K562 treated with DMSO at 1 percent for 12 hours (cell line): ENCODE measurements around the gene GPR176. TPM values are rescaled to one million over a fixed set of nuclear protein-coding genes. Genes with fewer than 3 reads are reported as not detected.

Experiments
- total RNA-seq: library from RNA; unstranded; fragments of 300-600 nt; gene quantifications from 2 replicates; pipeline ENCODE4 v1.2.3, GENCODE V29; 2022; ENCODE audit not compliant: insufficient read depth

The GPR176 gene, protein sequence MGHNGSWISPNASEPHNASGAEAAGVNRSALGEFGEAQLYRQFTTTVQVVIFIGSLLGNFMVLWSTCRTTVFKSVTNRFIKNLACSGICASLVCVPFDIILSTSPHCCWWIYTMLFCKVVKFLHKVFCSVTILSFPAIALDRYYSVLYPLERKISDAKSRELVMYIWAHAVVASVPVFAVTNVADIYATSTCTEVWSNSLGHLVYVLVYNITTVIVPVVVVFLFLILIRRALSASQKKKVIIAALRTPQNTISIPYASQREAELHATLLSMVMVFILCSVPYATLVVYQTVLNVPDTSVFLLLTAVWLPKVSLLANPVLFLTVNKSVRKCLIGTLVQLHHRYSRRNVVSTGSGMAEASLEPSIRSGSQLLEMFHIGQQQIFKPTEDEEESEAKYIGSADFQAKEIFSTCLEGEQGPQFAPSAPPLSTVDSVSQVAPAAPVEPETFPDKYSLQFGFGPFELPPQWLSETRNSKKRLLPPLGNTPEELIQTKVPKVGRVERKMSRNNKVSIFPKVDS
- total RNA-seq, result 1.8 and 4.8 TPM in 2 replicates

DNA sequence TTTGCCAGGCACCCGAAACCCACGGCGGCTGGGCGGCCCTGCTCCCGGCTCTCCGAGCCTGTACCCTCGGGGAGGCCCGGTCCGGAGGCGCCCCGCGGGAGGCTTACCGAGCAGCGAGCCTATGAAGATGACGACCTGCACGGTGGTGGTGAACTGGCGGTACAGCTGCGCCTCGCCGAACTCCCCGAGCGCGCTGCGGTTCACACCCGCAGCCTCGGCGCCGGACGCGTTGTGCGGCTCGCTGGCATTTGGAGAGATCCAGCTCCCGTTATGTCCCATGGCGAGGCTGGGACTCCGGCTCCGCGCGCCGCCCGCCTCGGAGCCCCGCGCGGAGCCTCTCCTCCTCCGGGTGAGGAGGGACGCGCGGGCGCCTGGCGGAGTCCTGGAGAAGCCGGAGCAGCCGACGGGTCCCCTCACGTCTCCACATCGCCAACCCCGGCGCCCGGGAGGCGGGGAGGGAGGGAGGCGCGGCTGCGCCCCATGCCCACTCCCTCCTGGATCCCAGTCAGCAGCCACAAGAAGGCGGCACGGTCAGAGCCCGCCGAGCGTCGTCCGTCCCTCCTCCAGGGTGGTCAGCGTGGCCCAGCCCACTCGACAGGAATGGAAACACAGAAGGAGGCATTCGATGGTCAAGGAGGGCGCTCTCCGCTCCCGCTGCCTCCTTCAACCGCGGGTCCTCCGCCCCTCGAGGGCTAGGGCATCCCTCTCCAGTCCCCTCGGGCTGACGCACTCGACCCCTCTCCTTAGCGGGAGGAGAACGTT lies at the start of gene GPR176:
Gene GPR176 (minus strand): TSS at position 519 of the 762 bp plus-strand sequence. CDS start 240 bp downstream, at position 279.

DNA sequence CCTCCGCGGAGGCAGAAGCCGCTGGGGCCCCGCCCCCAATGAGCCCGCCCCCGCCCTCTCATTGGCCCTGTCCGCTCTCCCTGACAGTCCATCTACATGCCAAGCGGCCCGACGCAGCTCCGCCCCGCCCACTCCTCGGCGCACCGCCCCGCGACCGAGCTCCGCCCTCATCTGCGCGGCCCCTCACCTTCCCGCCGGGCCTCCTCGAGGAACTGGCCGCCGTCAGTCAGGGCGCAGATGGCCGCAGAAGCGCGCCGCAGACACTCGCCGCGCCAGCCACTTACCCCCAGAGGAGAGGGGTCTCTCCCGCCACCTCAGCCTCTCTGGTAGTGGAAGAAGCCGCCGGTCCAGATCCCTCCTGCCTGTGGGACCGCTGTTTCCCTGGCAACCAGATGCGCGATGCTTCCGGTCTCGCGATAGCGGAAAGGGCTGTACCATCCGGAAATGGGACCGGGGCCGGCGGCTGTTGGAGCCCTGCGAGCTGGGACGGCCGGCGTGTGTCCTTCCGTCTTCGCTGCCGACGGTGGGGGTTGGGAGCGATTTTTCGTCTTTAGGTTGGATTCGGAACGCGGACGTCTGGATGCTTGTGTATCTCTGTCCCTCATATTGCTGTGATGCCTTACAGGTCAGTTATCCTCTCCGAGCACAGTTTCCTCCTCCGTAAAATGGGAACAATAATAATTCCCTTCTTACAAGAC lies 137.5 kb downstream of the GPR176 start, which contains the start of gene FSIP1:
Gene FSIP1 (minus strand): TSS at position 401 of the 698 bp plus-strand sequence. CDS start 6,317 bp downstream, outside the sequence.

Other genes with a start within 250 kb of the GPR176 start
- gene FSIP1, start 137.4 kb downstream of the GPR176 start, total RNA-seq, result not detected in 2 replicates
- 19.0 and 42.4 TPM in 2 replicates for gene EIF2AK4, start 13.8 kb upstream of the GPR176 start, total RNA-seq
- gene SRP14, start 118.9 kb upstream of the GPR176 start, total RNA-seq, result 282 and 299 TPM in 2 replicates
- 11.8 and 20.0 TPM in 2 replicates for gene BMF, start 188.6 kb upstream of the GPR176 start, total RNA-seq
- gene BUB1B, start 240.8 kb upstream of the GPR176 start, total RNA-seq, result 15.6 and 50.3 TPM in 2 replicates